Thyroid gland (tissue), 4 donors: ENCODE data around the gene DDIT3.

Experiments used
- POLR2A ChIP-seq, 2 donors: fragments of 450-650 bp; IDR thresholded peaks; one replicate each; pipeline ENCODE4 v1.6.1; 2017; ENCODE audit warnings: antibody characterized with exemption in 2 of 2, mild to moderate bottlenecking in 2 of 2, moderate library complexity in 1 of 2
- TF ChIP-seq, protein P1 (sequence below), 6 experiments: fragments of 200-600 bp in 3 of 6; fragments of 450-650 bp in 3 of 6; sonication (generic) in 3 of 6; IDR thresholded peaks; one replicate each; pipeline ENCODE4 v1.5.1; 2016 to 2019; ENCODE audit warnings: antibody characterized with exemption in 6 of 6, mild to moderate bottlenecking in 2 of 6, inconsistent platforms in 1 of 6, moderate library complexity in 1 of 6

DNA sequence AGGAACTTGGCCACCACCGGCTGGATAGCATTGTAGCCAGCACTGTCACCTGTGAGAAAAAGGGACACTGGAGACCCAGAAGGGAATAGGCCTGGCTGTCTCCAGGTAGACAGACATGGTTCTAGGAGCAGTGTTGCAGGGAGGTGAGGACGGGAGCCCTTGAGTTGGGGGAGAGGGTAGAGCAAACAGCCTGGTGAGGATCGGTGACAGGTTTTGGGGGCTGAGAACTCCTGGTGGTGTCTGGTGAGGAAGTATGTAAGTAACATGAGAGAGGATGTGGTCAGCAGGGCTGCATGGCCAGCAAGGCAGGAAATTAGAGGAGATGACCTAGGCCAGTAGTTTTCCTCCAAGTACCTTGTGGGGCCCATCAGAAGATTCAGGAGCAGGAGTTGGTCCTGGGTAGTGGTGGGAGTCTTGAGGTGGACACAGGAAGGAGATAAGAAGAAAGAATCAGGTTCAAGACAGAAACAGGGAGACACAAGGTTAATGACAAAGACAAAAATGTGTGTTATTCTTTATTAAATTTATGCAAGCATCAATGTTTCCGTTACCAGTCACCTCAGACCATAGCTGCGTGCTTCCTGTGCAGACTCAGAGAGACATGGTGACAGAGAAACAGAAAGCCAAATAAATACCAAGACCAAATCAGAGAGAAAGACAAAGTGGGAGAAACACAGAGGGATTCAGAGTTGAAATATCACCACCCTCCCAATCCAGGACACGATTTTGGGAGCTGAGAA is 40.8 kb downstream of the DDIT3 start, which contains the start of gene ARHGAP9:
- no peak for TF ChIP-seq POLR2A (IDR thresholded peaks at IDR 0.05)
- TF ChIP-seq, protein P1, sequence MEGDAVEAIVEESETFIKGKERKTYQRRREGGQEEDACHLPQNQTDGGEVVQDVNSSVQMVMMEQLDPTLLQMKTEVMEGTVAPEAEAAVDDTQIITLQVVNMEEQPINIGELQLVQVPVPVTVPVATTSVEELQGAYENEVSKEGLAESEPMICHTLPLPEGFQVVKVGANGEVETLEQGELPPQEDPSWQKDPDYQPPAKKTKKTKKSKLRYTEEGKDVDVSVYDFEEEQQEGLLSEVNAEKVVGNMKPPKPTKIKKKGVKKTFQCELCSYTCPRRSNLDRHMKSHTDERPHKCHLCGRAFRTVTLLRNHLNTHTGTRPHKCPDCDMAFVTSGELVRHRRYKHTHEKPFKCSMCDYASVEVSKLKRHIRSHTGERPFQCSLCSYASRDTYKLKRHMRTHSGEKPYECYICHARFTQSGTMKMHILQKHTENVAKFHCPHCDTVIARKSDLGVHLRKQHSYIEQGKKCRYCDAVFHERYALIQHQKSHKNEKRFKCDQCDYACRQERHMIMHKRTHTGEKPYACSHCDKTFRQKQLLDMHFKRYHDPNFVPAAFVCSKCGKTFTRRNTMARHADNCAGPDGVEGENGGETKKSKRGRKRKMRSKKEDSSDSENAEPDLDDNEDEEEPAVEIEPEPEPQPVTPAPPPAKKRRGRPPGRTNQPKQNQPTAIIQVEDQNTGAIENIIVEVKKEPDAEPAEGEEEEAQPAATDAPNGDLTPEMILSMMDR (IDR thresholded peaks at IDR 0.05): no peak
